ENCODE data around the gene SNX21.

Gene SNX21

GRCh38 chr20:45886590-45887345, 53.2 kb downstream of the SNX21 start:
- H3K9ac ChIP-seq (ENCODE audit: low read length) = no peak overlapping the region
- no peak overlapping the region for H3K4me3 ChIP-seq (ENCODE audit: low read length)

GRCh38 chr20:45887346-45887715, 53.7 kb downstream of the SNX21 start, which contains the start of gene SPATA25:
Gene SPATA25 (minus strand): TSS chr20:45887622. CDS start chr20:45887590, 32 bp downstream.
- Histone ChIP-seq H3K27me3 (replicated peaks; ENCODE audit: control insufficient read depth, insufficient read depth, low read length) (no peaks in the 10 kb centered on the region), H3K4me3 (ENCODE audit: low read length) (no peak within 1 kb of the TSS), H3K9me3 (ENCODE audit: control insufficient read depth, low read length) (no peaks in the 10 kb centered on the region), H3K36me3 (ENCODE audit: control insufficient read depth, insufficient read depth, low read length, severe bottlenecking) (peaks cover 17% of the 10 kb centered on the region), H3K4me1 (ENCODE audit: control insufficient read depth, insufficient read depth, low read length) (peaks cover 27% of the 10 kb centered on the region), H3K9ac (ENCODE audit: low read length) (no peak within 1 kb of the TSS)
- no peak for DNase-seq (ENCODE audit: low read depth)

More at GRCh38 chr20:45886590-45887345, 53.2 kb downstream of the SNX21 start:
- peaks cover 26% of the 10 kb centered on the region for H3K4me1 ChIP-seq (ENCODE audit: control insufficient read depth, insufficient read depth, low read length)
- no peaks in the 10 kb centered on the region for H3K27me3 ChIP-seq (replicated peaks; ENCODE audit: control insufficient read depth, insufficient read depth, low read length)
- H3K9me3 ChIP-seq (ENCODE audit: control insufficient read depth, low read length) = no peaks in the 10 kb centered on the region
- H3K36me3 ChIP-seq (ENCODE audit: control insufficient read depth, insufficient read depth, low read length, severe bottlenecking) = peaks cover 17% of the 10 kb centered on the region
- no peak for DNase-seq (ENCODE audit: low read depth)

- H3K9ac ChIP-seq (ENCODE audit: low read length) = no peak overlapping the region
- no peak for DNase-seq (ENCODE audit: low read depth)
- H3K4me3 ChIP-seq (ENCODE audit: low read length) = no peak overlapping the region
- H3K4me1 ChIP-seq (ENCODE audit: control insufficient read depth, insufficient read depth, low read length) = peaks cover 31% of the 10 kb centered on the region
- H3K36me3 ChIP-seq (ENCODE audit: control insufficient read depth, insufficient read depth, low read length, severe bottlenecking) = peaks cover 9% of the 10 kb centered on the region
- H3K9me3 ChIP-seq (ENCODE audit: control insufficient read depth, low read length) = no peaks in the 10 kb centered on the region
- no peaks in the 10 kb centered on the region for H3K27me3 ChIP-seq (replicated peaks; ENCODE audit: control insufficient read depth, insufficient read depth, low read length)
These were observed 55.1 kb downstream of the SNX21 start for GRCh38 chr20:45888681-45889080.

GRCh38 chr20:45890077-45890984, 56.7 kb downstream of the SNX21 start:
- Histone ChIP-seq H3K9ac (ENCODE audit: low read length) (peak overlapping the region; percentile 83), H3K9me3 (ENCODE audit: control insufficient read depth, low read length) (no peaks in the 10 kb centered on the region), H3K36me3 (ENCODE audit: control insufficient read depth, insufficient read depth, low read length, severe bottlenecking) (peaks cover 14% of the 10 kb centered on the region), H3K4me1 (ENCODE audit: control insufficient read depth, insufficient read depth, low read length) (peaks cover 22% of the 10 kb centered on the region), H3K4me3 (ENCODE audit: low read length) (peak overlapping the region; percentile 82), H3K27me3 (replicated peaks; ENCODE audit: control insufficient read depth, insufficient read depth, low read length) (no peaks in the 10 kb centered on the region)
- peak; percentile 83 for DNase-seq (ENCODE audit: low read depth)

- DNase-seq (ENCODE audit: low read depth) = peak; percentile 94
These were observed 57.7 kb downstream of the SNX21 start, which contains the start of the genes CTSA and NEURL2 for GRCh38 chr20:45890985-45891983. Gene CTSA (plus strand): TSS chr20:45891335. CDS start chr20:45891569, 234 bp downstream. Gene NEURL2 (minus strand): TSS chr20:45891208. CDS start chr20:45890991, 217 bp downstream.

GRCh38 chr20:45892049-45892825, 58.6 kb downstream of the SNX21 start:
- Histone ChIP-seq H3K27me3 (replicated peaks; ENCODE audit: control insufficient read depth, insufficient read depth, low read length) (no peaks in the 10 kb centered on the region), H3K9ac (ENCODE audit: low read length) (peak overlapping the region; percentile 83), H3K9me3 (ENCODE audit: control insufficient read depth, low read length) (no peaks in the 10 kb centered on the region), H3K4me3 (ENCODE audit: low read length) (peak overlapping the region; percentile 82), H3K4me1 (ENCODE audit: control insufficient read depth, insufficient read depth, low read length) (peaks cover 20% of the 10 kb centered on the region), H3K36me3 (ENCODE audit: control insufficient read depth, insufficient read depth, low read length, severe bottlenecking) (peaks cover 23% of the 10 kb centered on the region)
- peak; percentile 45 for DNase-seq (ENCODE audit: low read depth)

More at GRCh38 chr20:45890985-45891983, 57.7 kb downstream of the SNX21 start, which contains the start of the genes CTSA and NEURL2:
- Histone ChIP-seq H3K27me3 (replicated peaks; ENCODE audit: control insufficient read depth, insufficient read depth, low read length) (no peaks in the 10 kb centered on the region), H3K36me3 (ENCODE audit: control insufficient read depth, insufficient read depth, low read length, severe bottlenecking) (peaks cover 14% of the 10 kb centered on the region), H3K9me3 (ENCODE audit: control insufficient read depth, low read length) (no peaks in the 10 kb centered on the region), H3K9ac (ENCODE audit: low read length) (peak within 1 kb of the TSS; percentile 83), H3K4me1 (ENCODE audit: control insufficient read depth, insufficient read depth, low read length) (peaks cover 20% of the 10 kb centered on the region), H3K4me3 (ENCODE audit: low read length) (peak within 1 kb of the TSS; percentile 82)

All from adipocyte (in vitro differentiated cells).